H1 (cell line): ENCODE results near the gene SAP30. TPM values are rescaled to one million over a fixed set of nuclear protein-coding genes. Genes with fewer than 3 reads are reported as not detected.

Source experiments
- ASH2L ChIP-seq: fragments of 200-600, 300-600 bp; sonication (generic); IDR thresholded peaks from one replicate; pipeline ENCODE4 v1.7.1; 2017; ENCODE audit warnings: low read length
- CHD1 ChIP-seq: IDR thresholded peaks from 2 replicates; pipeline ENCODE4 v1.6.1; 2012; ENCODE audit warnings: low read depth, low read length, improper control_type of control experiment
- CHD7 ChIP-seq: fragments of 300-600 bp; sonication (generic); IDR thresholded peaks from 2 replicates; pipeline ENCODE4 v1.7.1; 2012; ENCODE audit warnings: low read length, moderate library complexity, mild to moderate bottlenecking, inconsistent platforms; ENCODE audit not compliant: insufficient replicate concordance
- CTBP2 ChIP-seq: IDR thresholded peaks from 2 replicates; pipeline ENCODE4 v1.7.0; 2011; ENCODE audit warnings: borderline replicate concordance, mild to moderate bottlenecking, moderate library complexity, mixed read lengths, low read length; ENCODE audit not compliant: insufficient read depth, insufficient read length
- EZH2 ChIP-seq: fragments of 200-600 bp; sonication (generic); IDR thresholded peaks from 2 replicates; pipeline ENCODE4 v1.7.1; 2012; ENCODE audit warnings: low read depth, mild to moderate bottlenecking, moderate library complexity, low read length, inconsistent platforms; ENCODE audit not compliant: severe bottlenecking
- RXRA ChIP-seq: IDR thresholded peaks from 2 replicates; pipeline ENCODE4 v1.6.1; 2011; ENCODE audit warnings: low read depth, mild to moderate bottlenecking, low read length, moderate library complexity; ENCODE audit not compliant: insufficient read depth
- polyA plus RNA-seq, 7 experiments: library from polyadenylated mRNA; depleted of rRNA in 3 of 7; stranded (reverse) in 5 of 7; unstranded in 2 of 7; fragments of >200 nt in 5 of 7; fragments of 200-250 nt in 2 of 7; gene quantifications; 1 replicate in 5 of 7; 2 replicates in 1 of 7; 4 replicates in 1 of 7; pipeline versions ENCODE4 v1.2.1 to v1.2.3, GENCODE V29; 2011 to 2013; ENCODE audit warnings: missing spikeins in 2 of 7, mixed read lengths in 2 of 7
- total RNA-seq: library from RNA; stranded (reverse); fragmentation: NEBNext Ultra II Directional; extraction: Animal tissue kit (Norgen Biotek cat#: 25700); gene quantifications from 2 replicates; pipeline ENCODE4 v1.2.1, GENCODE V29; 2021

The SAP30 gene
- total and polyA plus RNA-seq, 2 of the 8 experiments (the other 6 are each of a cell fraction or from before 2014, with no cell fraction given), result 7.7 to 21.1 TPM

GRCh38 chr4:173367946-173368345, 2.8 kb upstream of the SAP30 start (continued):
- no peak for TF ChIP-seq CHD1
- no peak for TF ChIP-seq EZH2
- TF ChIP-seq CTBP2, result no peak
- no peak for TF ChIP-seq ASH2L
- TF ChIP-seq CHD7, result no peak
- TF ChIP-seq RXRA, result no peak
- TF ChIP-seq, all 59 proteins: peak for 0
